T-helper 1 cell (primary cell): ENCODE measurements around the gene PROC.

Experiments
- DNase-seq, 5 donors: peaks; one replicate each; pipeline ENCODE4 v3.0.0-alpha.2; 2012 to 2020

Gene PROC

DNA sequence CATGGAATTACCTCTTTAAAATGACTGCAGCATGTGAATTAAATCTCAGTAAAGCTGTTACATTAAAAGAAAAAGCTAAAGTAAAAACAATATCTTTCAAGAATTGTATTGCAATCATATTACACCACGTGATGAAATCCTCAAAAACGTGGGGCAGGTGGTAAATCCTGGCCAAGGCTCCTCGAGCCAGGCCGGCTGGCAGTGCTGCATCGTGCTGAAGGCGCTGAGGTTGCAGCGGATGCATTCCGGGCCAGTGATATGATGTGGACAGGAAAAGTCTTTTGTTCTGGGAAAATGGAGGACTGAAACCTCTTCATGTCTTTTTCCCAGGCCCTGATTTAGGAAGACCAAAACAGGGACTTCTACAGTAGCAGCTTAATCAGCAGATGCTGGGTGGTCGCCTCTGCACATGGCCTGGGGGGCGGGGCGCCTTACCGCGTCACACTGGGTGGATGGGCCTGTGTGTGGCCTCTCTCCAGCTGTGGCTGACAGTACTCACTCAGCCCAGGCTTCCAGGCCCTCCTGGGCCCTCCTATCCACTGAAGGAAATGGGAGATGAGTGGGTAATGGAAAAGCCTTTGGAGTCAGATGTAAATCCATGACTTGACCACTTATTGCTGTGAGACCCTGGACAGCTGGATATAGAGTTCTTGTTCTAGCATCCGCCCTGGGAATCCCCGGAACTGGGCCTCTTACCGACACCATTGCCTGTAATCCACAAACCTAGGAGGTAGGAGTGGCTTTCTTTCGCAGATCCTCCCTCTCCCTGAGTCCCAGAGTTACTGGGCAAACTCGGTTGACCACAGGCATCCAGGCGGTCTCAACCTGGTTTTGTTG lies 45.1 kb downstream of the PROC start:
- no peak for DNase-seq

DNA sequence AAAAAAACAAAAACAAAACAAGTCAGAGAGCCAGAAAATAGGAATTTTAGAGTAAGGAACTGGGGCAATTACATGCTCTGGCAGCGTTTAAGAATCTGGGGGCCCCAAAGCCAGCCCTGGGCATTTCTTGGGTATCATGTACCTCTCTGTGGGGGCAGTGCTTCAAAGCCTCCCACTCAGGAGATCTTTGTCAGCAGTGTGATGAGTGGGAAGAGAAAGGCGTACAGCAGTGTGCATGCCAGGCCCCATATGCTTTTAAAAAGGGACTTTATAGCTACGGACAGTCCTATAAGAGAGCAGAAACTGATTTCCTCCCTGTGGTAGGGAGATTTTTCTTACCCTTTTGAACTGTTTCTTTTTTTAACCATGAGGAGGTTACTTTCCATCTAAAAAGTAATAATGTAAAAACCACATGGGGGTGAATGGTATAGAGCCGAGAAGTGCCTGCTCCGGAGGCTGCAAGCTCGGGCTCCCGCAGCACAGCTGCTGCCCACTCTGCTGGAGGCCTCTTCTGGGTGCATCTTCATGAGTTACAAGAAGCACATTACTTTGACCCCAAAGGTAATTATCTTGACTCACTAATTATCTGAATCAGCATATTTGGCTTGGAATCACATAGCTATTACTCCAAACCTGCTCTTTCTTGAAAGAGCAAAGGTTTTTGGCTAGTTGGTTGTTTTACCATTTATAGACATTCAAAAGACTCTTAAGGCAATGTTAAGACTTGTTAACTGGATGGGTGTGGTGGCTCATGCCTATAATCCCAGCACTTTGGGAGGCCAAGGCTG lies 46.4 kb downstream of the PROC start:
- no peak for DNase-seq

DNA sequence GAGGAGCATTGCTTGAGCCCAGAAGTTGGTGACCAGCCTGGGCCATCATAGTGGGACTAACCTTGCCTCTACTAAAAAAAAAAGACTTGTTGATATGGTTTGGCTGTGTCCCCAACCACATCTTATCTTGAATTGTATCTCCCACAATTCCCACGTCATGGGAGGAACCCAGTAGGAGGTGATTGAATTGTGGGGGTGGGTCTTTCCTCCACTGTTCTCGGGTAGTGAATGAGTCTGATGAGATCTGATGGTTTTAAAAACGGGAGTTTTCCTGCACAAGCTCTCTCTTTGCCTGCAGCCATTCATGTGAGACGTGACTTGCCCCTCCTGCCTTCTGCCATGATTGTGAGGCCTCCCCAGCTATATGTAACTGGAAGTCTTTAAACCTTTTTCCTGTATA lies 47.0 kb downstream of the PROC start:
- no peak for DNase-seq

DNA sequence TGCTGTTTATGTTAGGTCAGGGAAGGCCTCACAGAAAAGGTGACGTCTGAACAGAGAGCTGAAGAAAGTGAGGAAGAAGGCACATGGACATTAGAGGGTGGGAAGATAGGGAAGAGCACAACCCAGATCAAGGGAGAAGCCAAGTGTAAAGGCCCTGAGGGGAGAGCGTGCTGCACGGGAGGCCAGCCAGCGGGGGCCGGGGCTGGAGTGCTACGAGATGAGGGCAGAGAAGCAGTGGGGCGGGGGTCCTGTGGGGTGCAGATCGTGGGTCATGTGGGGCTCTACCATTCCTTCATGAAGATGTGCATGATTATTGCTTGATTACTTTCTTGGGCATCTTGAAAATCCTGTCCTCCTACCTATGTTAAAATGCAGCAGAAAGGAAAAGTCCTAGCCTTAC lies 50.8 kb downstream of the PROC start:
- no peak for DNase-seq

DNA sequence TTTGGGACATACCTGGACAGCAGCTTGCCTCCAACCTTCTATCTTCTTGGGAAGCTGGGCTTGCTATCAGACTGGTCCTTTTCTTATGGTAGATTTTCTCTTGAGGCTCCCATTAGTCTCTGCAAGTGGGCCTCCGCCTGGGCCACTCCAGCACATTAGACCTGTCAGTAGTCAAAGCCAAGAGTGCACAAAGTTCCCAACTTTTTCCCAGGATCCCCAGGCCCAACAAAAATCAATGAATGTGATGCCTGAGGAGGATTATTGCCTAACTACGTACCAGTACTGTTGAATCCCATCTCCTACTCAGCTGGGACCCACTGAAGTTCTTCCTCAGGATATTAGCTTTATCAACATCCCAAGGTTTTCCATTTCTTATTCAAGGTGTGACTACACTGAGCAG lies 51.7 kb downstream of the PROC start:
- no peak for DNase-seq

DNA sequence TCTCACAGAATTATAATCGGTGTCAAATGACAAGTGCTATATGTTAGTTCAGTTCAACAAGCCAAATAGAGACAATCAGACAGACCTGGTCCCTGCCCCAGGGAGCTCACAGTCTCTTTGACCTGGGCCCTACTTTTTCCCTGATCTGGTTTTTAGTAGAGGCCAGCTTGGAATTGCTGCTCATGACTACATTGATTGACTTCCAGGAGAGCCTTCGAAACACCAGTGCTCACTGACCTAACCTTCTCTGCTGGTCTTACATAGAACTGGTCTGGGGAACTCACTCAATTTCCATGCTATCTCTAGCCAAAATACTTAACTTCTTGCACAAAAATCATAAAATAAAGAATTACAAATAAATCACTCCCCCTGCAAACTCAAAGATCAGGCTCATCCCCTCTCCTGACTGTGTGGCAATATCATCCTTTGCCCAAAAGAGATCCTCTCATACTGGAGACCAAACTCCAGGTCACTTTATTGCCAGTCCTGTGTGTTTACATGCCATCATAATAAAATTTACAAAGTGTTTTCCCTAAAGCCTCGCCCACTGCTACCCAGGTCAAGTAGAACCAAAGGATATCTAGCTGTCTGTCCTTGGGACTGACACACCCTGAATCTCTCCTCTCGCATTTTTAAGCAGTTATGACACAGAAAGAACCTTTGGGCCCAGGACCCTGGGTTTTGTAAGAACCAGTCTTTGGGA lies 53.2 kb downstream of the PROC start:
- no peak for DNase-seq

DNA sequence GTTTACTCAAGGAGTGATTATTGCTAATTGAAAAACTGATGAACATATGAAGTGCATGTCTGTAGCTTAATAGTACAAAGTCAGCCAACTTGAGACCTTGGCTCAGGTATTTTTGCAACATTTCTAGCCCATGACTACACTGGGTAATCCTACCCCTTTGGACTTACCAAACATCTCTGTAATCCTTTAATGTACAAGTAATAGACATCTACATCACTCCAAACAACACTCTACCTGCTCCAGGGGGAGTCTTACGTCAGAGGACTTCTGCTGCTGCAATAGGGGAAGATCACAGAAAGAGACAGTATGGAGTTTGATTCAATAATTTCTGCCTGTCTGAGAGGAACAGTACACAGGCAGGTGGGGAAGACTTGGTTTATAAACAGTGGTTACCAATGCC lies 54.0 kb downstream of the PROC start:
- no peak for DNase-seq

DNA sequence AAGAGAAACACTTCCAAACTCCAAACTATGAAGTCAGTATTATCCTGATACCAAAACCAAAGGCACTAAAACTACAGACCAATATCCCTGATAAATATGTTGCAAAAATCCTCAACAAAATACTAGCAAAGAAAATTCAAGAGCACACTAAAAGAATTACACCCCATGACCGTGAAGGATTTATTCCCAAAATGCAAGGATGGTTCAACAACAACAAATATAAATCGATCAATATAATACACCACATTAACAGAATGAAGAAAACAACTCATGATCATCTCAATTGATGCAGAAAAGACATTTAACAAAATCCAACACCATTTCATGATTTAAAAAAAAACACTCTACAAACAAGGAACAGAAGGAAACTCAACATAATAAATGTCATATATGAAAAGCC lies 57.6 kb downstream of the PROC start:
- no peak for DNase-seq
